Measurements from ENCODE around the gene TMIGD3. TPM values are rescaled to one million over a fixed set of nuclear protein-coding genes. Genes with fewer than 3 reads are reported as not detected.

Gene TMIGD3
- total RNA-seq, 1 experiment from 2014 or later = not detected

DNA sequence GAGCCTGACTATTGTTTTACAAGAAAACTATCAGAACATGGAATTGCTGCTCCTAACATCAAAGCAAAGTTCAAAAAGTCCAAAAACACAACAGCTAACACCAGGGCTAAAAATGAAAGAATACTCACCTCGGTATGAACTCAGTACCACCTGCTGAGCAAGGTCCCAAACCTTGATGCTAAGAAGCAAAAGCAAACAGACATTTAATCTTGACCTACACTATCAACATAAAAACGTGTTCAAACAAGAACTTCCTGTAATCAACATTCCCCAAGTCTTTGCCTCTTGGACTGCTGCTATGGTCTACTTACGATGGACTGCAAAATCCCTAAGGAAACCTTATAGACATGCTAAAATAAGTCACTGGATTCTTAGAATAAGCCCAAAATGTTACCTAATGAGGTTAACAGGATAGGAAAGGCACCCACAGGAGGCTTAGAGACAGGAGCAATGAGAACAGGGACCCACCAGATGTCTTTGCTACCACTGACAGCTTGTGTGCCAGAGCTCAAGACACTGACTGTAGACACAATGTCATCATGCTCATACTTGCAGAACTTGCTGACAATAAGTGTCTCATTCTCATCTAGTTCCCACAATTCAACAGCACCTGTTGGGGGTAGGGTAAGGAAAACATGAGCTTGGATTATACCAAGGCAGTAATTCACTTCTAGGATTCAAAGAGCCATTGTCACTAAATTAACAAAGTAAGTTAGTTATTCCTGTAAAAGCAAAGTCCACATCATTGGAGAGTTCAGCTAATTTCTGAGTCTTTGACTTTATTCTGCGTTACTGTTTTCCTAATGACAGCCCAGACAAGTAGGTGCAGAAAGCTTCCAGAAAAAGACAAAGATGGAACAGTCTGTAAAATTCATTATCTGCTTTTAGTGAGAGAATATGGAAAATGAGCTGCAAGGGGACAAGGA lies 56.2 kb downstream of the TMIGD3 start:
- Histone ChIP-seq H3K9ac (ENCODE audit: low read length) (peak overlapping the region; percentile 94), H3K9me3 (ENCODE audit: low read length) (no peaks in the 10 kb centered on the region), H3K27me3 (ENCODE audit: low read length) (no peaks in the 10 kb centered on the region), H3K27ac (ENCODE audit: low read length) (no peak overlapping the region), H3K9me2 (replicated peaks; ENCODE audit: insufficient read depth, low read length) (0 out of 2 replicates have a peak, but pooled peaks cover 5% of the 10 kb centered on the region), H3K4me3 (ENCODE audit: low read length) (peak overlapping the region; percentile 95), H2AFZ (ENCODE audit: low read length) (no peak overlapping the region), H3K79me2 (ENCODE audit: low read length) (peaks cover 72% of the 10 kb centered on the region), H3K4me1 (ENCODE audit: low read length) (peaks cover 31% of the 10 kb centered on the region), H3K4me2 (ENCODE audit: low read depth, low read length, poor library complexity, severe bottlenecking) (peak overlapping the region; percentile 90), H4K20me1 (ENCODE audit: insufficient read depth, low read depth, low read length) (0 out of 2 replicates have a peak, but pooled peaks cover 11% of the 10 kb centered on the region), H3K36me3 (ENCODE audit: insufficient read depth, low read length) (peaks cover 61% of the 10 kb centered on the region; the same call in 1 of the 2 replicates)
- no peak for DNase-seq

DNA sequence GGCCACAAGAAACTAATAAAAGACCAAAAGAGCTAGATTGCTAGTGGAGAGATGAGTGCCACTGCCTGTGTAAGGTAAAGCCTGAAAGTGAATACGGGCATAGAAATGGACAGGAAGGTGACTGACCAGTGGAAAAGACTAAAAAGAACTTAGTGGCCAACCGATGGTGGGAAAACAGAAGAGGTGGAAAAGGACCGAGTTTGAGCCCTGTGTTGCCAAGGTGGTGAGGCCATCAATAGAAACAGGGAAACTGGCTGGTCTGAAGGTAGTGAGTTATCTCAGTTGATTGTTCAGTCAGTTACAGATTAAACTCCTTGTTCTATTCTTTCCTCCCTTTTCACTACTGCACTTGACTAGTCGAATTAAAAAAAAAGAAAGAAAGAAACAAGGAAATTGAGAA lies 56.9 kb downstream of the TMIGD3 start:
- Histone ChIP-seq H4K20me1 (ENCODE audit: insufficient read depth, low read depth, low read length) (0 out of 2 replicates have a peak, but pooled peaks cover 11% of the 10 kb centered on the region), H3K27ac (ENCODE audit: low read length) (no peak overlapping the region), H3K9ac (ENCODE audit: low read length) (no peak overlapping the region), H3K36me3 (ENCODE audit: insufficient read depth, low read length) (peaks cover 66% of the 10 kb centered on the region; the same call in 1 of the 2 replicates), H3K4me3 (ENCODE audit: low read length) (no peak overlapping the region), H3K79me2 (ENCODE audit: low read length) (peaks cover 66% of the 10 kb centered on the region), H3K9me3 (ENCODE audit: low read length) (no peaks in the 10 kb centered on the region), H3K27me3 (ENCODE audit: low read length) (no peaks in the 10 kb centered on the region), H3K4me2 (ENCODE audit: low read depth, low read length, poor library complexity, severe bottlenecking) (peak overlapping the region; percentile 90), H3K9me2 (replicated peaks; ENCODE audit: insufficient read depth, low read length) (0 out of 2 replicates have a peak, but pooled peaks cover 5% of the 10 kb centered on the region), H3K4me1 (ENCODE audit: low read length) (peaks cover 27% of the 10 kb centered on the region), H2AFZ (ENCODE audit: low read length) (no peak overlapping the region)
- no peak for DNase-seq

DNA sequence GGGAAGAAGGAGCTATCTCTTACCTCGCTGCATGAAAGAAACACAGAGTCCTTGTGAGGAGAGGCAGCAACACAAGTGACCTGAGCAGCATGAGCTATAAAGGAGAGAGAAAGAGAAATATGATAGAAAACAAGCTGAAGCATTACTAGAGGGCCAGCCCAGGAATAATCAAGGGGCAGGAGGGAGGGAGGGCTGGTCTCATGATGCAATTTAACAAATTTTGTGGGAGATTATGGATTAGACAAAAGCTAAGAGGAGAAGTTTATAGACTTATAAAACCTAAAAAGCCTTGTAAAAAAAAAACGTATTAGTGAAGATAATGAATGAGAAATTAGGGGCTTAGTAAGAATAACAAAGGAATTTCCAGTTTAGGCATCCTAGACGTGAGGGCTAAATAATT lies 59.4 kb downstream of the TMIGD3 start:
- Histone ChIP-seq H3K4me2 (ENCODE audit: low read depth, low read length, poor library complexity, severe bottlenecking) (no peak overlapping the region), H3K4me3 (ENCODE audit: low read length) (no peak overlapping the region), H3K27me3 (ENCODE audit: low read length) (no peaks in the 10 kb centered on the region), H3K9me3 (ENCODE audit: low read length) (no peaks in the 10 kb centered on the region), H3K36me3 (ENCODE audit: insufficient read depth, low read length) (peaks cover 75% of the 10 kb centered on the region), H3K9ac (ENCODE audit: low read length) (no peak overlapping the region), H3K79me2 (ENCODE audit: low read length) (peaks cover 43% of the 10 kb centered on the region), H3K9me2 (replicated peaks; ENCODE audit: insufficient read depth, low read length) (no peaks in the 10 kb centered on the region), H4K20me1 (ENCODE audit: insufficient read depth, low read depth, low read length) (0 out of 2 replicates have a peak, but pooled peaks cover 17% of the 10 kb centered on the region), H3K27ac (ENCODE audit: low read length) (no peak overlapping the region), H3K4me1 (ENCODE audit: low read length) (peaks cover 12% of the 10 kb centered on the region), H2AFZ (ENCODE audit: low read length) (no peak overlapping the region)
- no peak for DNase-seq

DNA sequence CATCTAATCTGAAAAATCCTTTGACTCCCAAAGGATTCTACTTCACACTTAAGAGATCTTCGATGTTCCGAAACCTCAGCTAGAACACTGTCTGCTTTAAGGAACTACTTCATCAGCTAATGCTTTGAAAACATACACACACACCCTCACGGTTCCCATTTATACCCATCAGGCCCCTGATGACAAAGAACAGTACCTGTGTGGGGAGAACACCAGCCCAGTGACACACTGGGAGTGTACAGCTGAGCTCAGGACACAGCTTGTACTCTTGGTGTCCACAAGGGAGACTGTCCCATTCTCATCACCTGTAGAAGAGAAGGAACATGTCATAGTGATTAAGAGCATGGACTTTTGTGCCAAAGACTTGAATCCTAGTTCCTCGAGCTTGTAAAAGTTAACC lies 61.0 kb downstream of the TMIGD3 start:
- Histone ChIP-seq H3K4me2 (ENCODE audit: low read depth, low read length, poor library complexity, severe bottlenecking) (no peak overlapping the region), H3K27me3 (ENCODE audit: low read length) (no peaks in the 10 kb centered on the region), H3K27ac (ENCODE audit: low read length) (no peak overlapping the region), H3K9me3 (ENCODE audit: low read length) (no peaks in the 10 kb centered on the region), H2AFZ (ENCODE audit: low read length) (no peak overlapping the region), H3K79me2 (ENCODE audit: low read length) (peaks cover 27% of the 10 kb centered on the region), H3K9me2 (replicated peaks; ENCODE audit: insufficient read depth, low read length) (no peaks in the 10 kb centered on the region), H4K20me1 (ENCODE audit: insufficient read depth, low read depth, low read length) (0 out of 2 replicates have a peak, but pooled peaks cover 10% of the 10 kb centered on the region), H3K36me3 (ENCODE audit: insufficient read depth, low read length) (peaks cover 89% of the 10 kb centered on the region), H3K4me3 (ENCODE audit: low read length) (no peak overlapping the region), H3K4me1 (ENCODE audit: low read length) (peaks cover 5% of the 10 kb centered on the region), H3K9ac (ENCODE audit: low read length) (no peak overlapping the region)
- DNase-seq = no peak

DNA sequence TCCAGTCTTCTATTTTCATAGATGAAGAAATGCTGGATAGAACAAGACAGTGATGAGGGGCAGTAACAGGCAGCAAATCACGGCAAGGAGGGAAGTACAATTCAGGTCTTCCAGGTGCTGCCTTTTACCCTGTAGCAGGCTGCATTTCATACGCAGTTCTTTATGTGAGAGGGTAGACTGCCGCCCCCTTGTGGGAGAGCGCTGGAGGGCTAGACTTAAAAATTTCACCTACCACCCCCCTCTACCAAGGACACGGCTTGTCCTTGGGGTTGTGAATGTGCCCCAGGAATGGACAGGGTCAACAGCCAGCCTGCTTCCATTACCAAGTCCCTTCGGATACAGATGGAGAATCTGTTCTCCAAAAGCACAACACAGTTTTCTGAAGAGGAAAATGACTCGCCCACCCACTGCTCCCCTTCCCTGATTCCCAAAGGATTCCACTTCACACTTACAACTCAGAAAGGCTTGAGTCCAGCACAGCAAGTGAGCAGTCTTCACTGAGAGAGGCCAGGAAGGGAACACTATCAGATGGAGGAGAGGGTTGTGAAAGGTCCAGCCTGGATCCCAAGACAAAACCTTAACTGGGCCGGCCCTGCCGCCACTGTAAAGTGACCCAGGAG lies 61.8 kb downstream of the TMIGD3 start:
- no peak overlapping the region for H3K4me2 ChIP-seq (ENCODE audit: low read depth, low read length, poor library complexity, severe bottlenecking)
- no peak overlapping the region for H2AFZ ChIP-seq (ENCODE audit: low read length)
- H3K79me2 ChIP-seq (ENCODE audit: low read length) = peaks cover 19% of the 10 kb centered on the region
- peaks cover 3% of the 10 kb centered on the region; the same call in 1 of the 2 replicates for H3K4me1 ChIP-seq (ENCODE audit: low read length)
- no peaks in the 10 kb centered on the region for H3K9me2 ChIP-seq (replicated peaks; ENCODE audit: insufficient read depth, low read length)
- peaks cover 84% of the 10 kb centered on the region for H3K36me3 ChIP-seq (ENCODE audit: insufficient read depth, low read length)
- DNase-seq = peak; percentile 77
- no peak overlapping the region for H3K9ac ChIP-seq (ENCODE audit: low read length)
- H3K4me3 ChIP-seq (ENCODE audit: low read length) = no peak overlapping the region
- no peaks in the 10 kb centered on the region for H3K27me3 ChIP-seq (ENCODE audit: low read length)
- H3K27ac ChIP-seq (ENCODE audit: low read length) = no peak overlapping the region
- 0 out of 2 replicates have a peak, but pooled peaks cover 8% of the 10 kb centered on the region for H4K20me1 ChIP-seq (ENCODE audit: insufficient read depth, low read depth, low read length)
- H3K9me3 ChIP-seq (ENCODE audit: low read length) = no peaks in the 10 kb centered on the region

DNA sequence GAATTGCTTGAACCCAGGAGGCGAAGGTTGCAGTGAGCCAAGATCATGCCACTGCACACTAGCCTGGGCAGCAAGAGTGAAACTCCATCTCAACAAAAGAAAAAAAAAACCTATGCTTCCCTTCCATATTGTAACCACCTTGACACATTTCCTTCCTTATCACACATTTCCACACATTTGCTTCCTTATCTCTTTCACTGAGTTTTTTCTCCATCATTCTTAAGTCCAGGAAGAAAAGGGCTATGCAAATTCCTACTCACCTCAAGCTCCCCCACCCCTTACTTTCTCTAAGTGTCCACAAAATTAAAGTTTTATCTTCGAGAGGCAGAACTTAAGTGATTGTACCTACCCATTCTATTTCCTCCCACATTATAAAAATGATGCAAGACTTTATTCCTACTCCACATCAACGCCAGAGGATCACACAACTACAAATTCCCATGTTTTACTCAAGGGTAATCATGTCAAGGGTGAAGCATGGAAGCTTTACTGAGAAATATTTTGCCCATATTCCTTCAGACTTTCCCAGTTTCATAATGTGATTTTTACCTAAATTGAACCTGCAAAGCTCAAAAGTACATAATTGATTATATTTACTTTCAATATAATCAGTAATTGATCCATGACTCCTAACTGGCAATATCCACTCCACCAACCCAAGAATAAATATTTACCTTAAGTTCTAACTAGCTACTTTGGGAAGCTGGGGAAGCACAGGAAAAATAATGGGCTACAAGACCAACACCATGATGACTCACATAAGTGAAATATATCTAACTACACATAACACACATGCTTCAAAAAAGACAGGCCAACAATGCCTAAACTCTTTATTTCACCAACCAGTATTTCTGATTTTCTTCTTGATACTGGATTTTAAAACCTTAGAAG lies 63.7 kb downstream of the TMIGD3 start:
- Histone ChIP-seq H3K27ac (ENCODE audit: low read length) (no peak overlapping the region), H3K9me3 (ENCODE audit: low read length) (no peaks in the 10 kb centered on the region), H3K4me3 (ENCODE audit: low read length) (no peak overlapping the region), H3K9me2 (replicated peaks; ENCODE audit: insufficient read depth, low read length) (no peaks in the 10 kb centered on the region), H3K79me2 (ENCODE audit: low read length) (0 out of 2 replicates have a peak, but pooled peaks cover 3% of the 10 kb centered on the region), H3K4me1 (ENCODE audit: low read length) (peaks cover 3% of the 10 kb centered on the region; the same call in 1 of the 2 replicates), H3K4me2 (ENCODE audit: low read depth, low read length, poor library complexity, severe bottlenecking) (no peak overlapping the region), H3K36me3 (ENCODE audit: insufficient read depth, low read length) (peaks cover 65% of the 10 kb centered on the region), H3K9ac (ENCODE audit: low read length) (no peak overlapping the region), H4K20me1 (ENCODE audit: insufficient read depth, low read depth, low read length) (0 out of 2 replicates have a peak, but pooled peaks cover 10% of the 10 kb centered on the region), H3K27me3 (ENCODE audit: low read length) (no peaks in the 10 kb centered on the region), H2AFZ (ENCODE audit: low read length) (no peak overlapping the region)
- no peak for DNase-seq

DNA sequence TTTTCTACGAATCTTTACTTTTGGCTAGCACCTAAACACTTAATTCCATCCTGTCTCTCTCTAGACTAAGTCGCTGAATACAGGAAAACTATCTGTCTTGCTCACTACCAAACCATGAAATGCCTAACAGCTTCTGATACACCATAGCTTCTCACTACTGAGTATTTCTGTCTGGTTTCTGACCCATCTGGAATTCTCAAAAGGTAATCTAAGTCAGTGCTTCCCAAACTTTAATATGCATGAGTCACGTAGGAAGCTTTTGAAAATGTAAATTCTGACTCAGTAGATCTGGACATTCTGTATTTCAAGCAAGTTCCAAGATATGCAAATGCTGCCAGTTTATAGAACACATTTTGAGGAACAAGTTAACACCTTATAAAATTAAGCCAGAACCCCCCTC lies 66.7 kb downstream of the TMIGD3 start:
- H3K4me1 ChIP-seq (ENCODE audit: low read length) = peaks cover 3% of the 10 kb centered on the region; the same call in 1 of the 2 replicates
- no peak overlapping the region for H3K4me2 ChIP-seq (ENCODE audit: low read depth, low read length, poor library complexity, severe bottlenecking)
- no peaks in the 10 kb centered on the region for H3K9me2 ChIP-seq (replicated peaks; ENCODE audit: insufficient read depth, low read length)
- no peaks in the 10 kb centered on the region for H3K27me3 ChIP-seq (ENCODE audit: low read length)
- no peak overlapping the region for H2AFZ ChIP-seq (ENCODE audit: low read length)
- H3K27ac ChIP-seq (ENCODE audit: low read length) = no peak overlapping the region
- DNase-seq = no peak
- H3K9ac ChIP-seq (ENCODE audit: low read length) = no peak overlapping the region
- H3K9me3 ChIP-seq (ENCODE audit: low read length) = no peaks in the 10 kb centered on the region
- H3K79me2 ChIP-seq (ENCODE audit: low read length) = no peaks in the 10 kb centered on the region
- H3K36me3 ChIP-seq (ENCODE audit: insufficient read depth, low read length) = peaks cover 37% of the 10 kb centered on the region
- H4K20me1 ChIP-seq (ENCODE audit: insufficient read depth, low read depth, low read length) = 0 out of 2 replicates have a peak, but pooled peaks cover 10% of the 10 kb centered on the region
- no peak overlapping the region for H3K4me3 ChIP-seq (ENCODE audit: low read length)
